Activated B cell treated with CpG ODN at 0.5 μM for 24 hours (primary cell): Measurements from ENCODE around the gene P2RX2. TPM values are rescaled to one million over a fixed set of nuclear protein-coding genes. Genes with fewer than 3 reads are reported as not detected.

Experiments used
- ATAC-seq: fragments of 200-7000 bp; cut with Tn5 transposase; one replicate; pipeline ENCODE4 v1.10.0; 2021; ENCODE audit warnings: low read depth, mild to moderate bottlenecking, moderate library complexity
- CTCF ChIA-PET: fragments of 350-600 bp; sonication (Branson Sonifier 250); formaldehyde crosslinking; loops from one replicate; lab custom pipeline; 2021; ENCODE audit warnings: antibody characterized with exemption; lab: Charles Lee
- POLR2A ChIA-PET: fragments of 350-600 bp; sonication (Branson Sonifier 250); formaldehyde crosslinking; loops from one replicate; lab custom pipeline; 2021; ENCODE audit warnings: antibody characterized with exemption; lab: Charles Lee
- DNase-seq: peaks from one replicate; pipeline ENCODE4 v3.0.0; 2022
- H3K27ac Mint-ChIP-seq: one replicate; pipeline ENCODE4 v1.8.0; 2020; ENCODE audit warnings: mixed read lengths
- H3K27me3 Mint-ChIP-seq: one replicate; pipeline ENCODE4 v1.8.0; 2021; ENCODE audit warnings: mixed read lengths
- H3K36me3 Mint-ChIP-seq: one replicate; pipeline ENCODE4 v1.8.0; 2021; ENCODE audit warnings: low read depth, mixed read lengths
- H3K4me1 Mint-ChIP-seq: one replicate; pipeline ENCODE4 v1.8.0; 2021; ENCODE audit warnings: mixed read lengths
- H3K4me3 Mint-ChIP-seq: one replicate; pipeline ENCODE4 v1.8.0; 2020; ENCODE audit warnings: mild to moderate bottlenecking, mixed read lengths
- H3K9me3 Mint-ChIP-seq: one replicate; pipeline ENCODE4 v1.8.0; 2020; ENCODE audit warnings: mixed read lengths
- CTCF ChIP-seq: fragments of 200-600 bp; IDR thresholded peaks from one replicate; pipeline ENCODE4 v1.8.0; 2022; ENCODE audit warnings: antibody characterized with exemption, mild to moderate bottlenecking
- intact Hi-C: fragments of 100-400 bp; cut with micrococcal nuclease; formaldehyde crosslinking; loops from one replicate; pipeline ENCODE4 v1.15.1; 2024
- total RNA-seq: library from RNA; stranded (reverse); gene quantifications from 2 replicates; pipeline ENCODE4 v1.2.3, GENCODE V29; 2022

The P2RX2 gene
- total RNA-seq, 1 donor from 2014 or later = not detected

- POLR2A ChIA-PET = interaction anchor here (0.6 kb wide), 1 partner anchor 105 kb away, joined by 11 read pairs; no protein-coding TSS in a partner anchor
- Mint-ChIP-seq H3K4me1 (no peaks in the 10 kb centered on the region), H3K27ac (no peak overlapping the region), H3K4me3 (no peak overlapping the region), H3K9me3 (no peaks in the 10 kb centered on the region), H3K36me3 (peaks cover 75% of the 10 kb centered on the region), H3K27me3 (no peaks in the 10 kb centered on the region)
- no peak for DNase-seq
- CTCF ChIA-PET = no interaction called here
- no peak for ATAC-seq
- TF ChIP-seq CTCF = no peak
- intact Hi-C loops = no loop called here
Observed at GRCh38 chr12:132657004-132657727, 38.6 kb downstream of the P2RX2 start.

- Mint-ChIP-seq H3K4me1 (no peaks in the 10 kb centered on the region), H3K4me3 (no peak overlapping the region), H3K9me3 (no peaks in the 10 kb centered on the region), H3K27ac (no peak overlapping the region), H3K36me3 (peaks cover 81% of the 10 kb centered on the region), H3K27me3 (no peaks in the 10 kb centered on the region)
- no peak for ATAC-seq
- ChIA-PET CTCF (no interaction called here), POLR2A (no interaction called here)
- DNase-seq = no peak
- intact Hi-C loops = no loop called here
- no peak for TF ChIP-seq CTCF
Observed at GRCh38 chr12:132658149-132658894, 39.7 kb downstream of the P2RX2 start.

- TF ChIP-seq CTCF = no peak
- ATAC-seq = no peak
- Mint-ChIP-seq H3K9me3 (no peaks in the 10 kb centered on the region), H3K27ac (no peak overlapping the region), H3K27me3 (no peaks in the 10 kb centered on the region), H3K36me3 (peaks cover 81% of the 10 kb centered on the region), H3K4me1 (no peaks in the 10 kb centered on the region), H3K4me3 (no peak overlapping the region)
- CTCF ChIA-PET = no interaction called here
- intact Hi-C loops = no loop called here
- POLR2A ChIA-PET = interaction anchor here (0.7 kb wide), 1 partner anchor 1708 kb away, joined by 3 read pairs; no protein-coding TSS in a partner anchor
- no peak for DNase-seq
Observed at GRCh38 chr12:132659146-132659545, 40.6 kb downstream of the P2RX2 start.

- Mint-ChIP-seq H3K27me3 (no peaks in the 10 kb centered on the region), H3K4me3 (no peak overlapping the region), H3K27ac (no peak overlapping the region), H3K4me1 (no peaks in the 10 kb centered on the region), H3K36me3 (peaks cover 80% of the 10 kb centered on the region), H3K9me3 (no peaks in the 10 kb centered on the region)
- intact Hi-C loops = no loop called here
- TF ChIP-seq CTCF = no peak
- no peak for ATAC-seq
- CTCF ChIA-PET = no interaction called here
- no peak for DNase-seq
- POLR2A ChIA-PET = no interaction called here
Observed at GRCh38 chr12:132660052-132660451, 41.5 kb downstream of the P2RX2 start.

GRCh38 chr12:132660996-132661395 is 42.4 kb downstream of the P2RX2 start:
- no peaks in the 10 kb centered on the region for H3K9me3 Mint-ChIP-seq
- H3K4me3 Mint-ChIP-seq = no peak overlapping the region
- H3K36me3 Mint-ChIP-seq = peaks cover 87% of the 10 kb centered on the region
- no peak for TF ChIP-seq CTCF
- ATAC-seq (no peak), DNase-seq (no peak)
- no peak overlapping the region for H3K27ac Mint-ChIP-seq
- ChIA-PET POLR2A (no interaction called here), CTCF (no interaction called here)
- H3K27me3 Mint-ChIP-seq = no peaks in the 10 kb centered on the region
- H3K4me1 Mint-ChIP-seq = no peaks in the 10 kb centered on the region
- intact Hi-C loops = no loop called here
